SK-N-SH (cell line): ENCODE measurements around the gene RABEP2. TPM values are rescaled to one million over a fixed set of nuclear protein-coding genes. Genes with fewer than 3 reads are reported as not detected.

Source experiments
- CTCF ChIA-PET: fragments of 300-600, 350-600 bp; formaldehyde crosslinking; extraction: SDS; loops from one replicate; lab custom pipeline; 2021; lab: Yijun Ruan, JAX
- POLR2A ChIA-PET: fragments of 350-600 bp; sonication (Branson Sonifier 250); formaldehyde crosslinking; extraction: SDS; loops from one replicate; lab custom pipeline; 2020; ENCODE audit warnings: antibody characterized with exemption, inconsistent platforms; lab: Yijun Ruan, JAX
- DNase-seq: peaks from one replicate; pipeline ENCODE4 v3.0.0; 2012
- H2AFZ ChIP-seq: fragments of 200-600 bp; sonication (generic); 2 replicates; pipeline ENCODE4 v1.8.1; 2016; ENCODE audit warnings: antibody characterized with exemption, mild to moderate bottlenecking, low read depth
- H3F3A ChIP-seq: fragments of 200-600 bp; sonication (generic); replicated peaks from 2 replicates; pipeline ENCODE3; 2016; ENCODE audit warnings: antibody characterized with exemption, mild to moderate bottlenecking; ENCODE audit not compliant: insufficient read depth
- H3K27ac ChIP-seq, 2 experiments: fragments of 200-500 bp in 1 of 2; fragments of 200-600 bp in 1 of 2; sonication (Bioruptor generic) in 1 of 2; sonication (generic), shearing (Covaris generic) in 1 of 2; 2 replicates each; pipeline versions ENCODE4 v1.5.1 to v1.6.1; 2014 to 2016; ENCODE audit warnings: low read depth in 2 of 2, inconsistent platforms in 1 of 2, low read length in 1 of 2, mild to moderate bottlenecking in 1 of 2, mixed read lengths in 1 of 2
- H3K27me3 ChIP-seq: fragments of 200-600 bp; sonication (generic), shearing (Covaris generic); 2 replicates; pipeline ENCODE4 v1.6.1; 2016; ENCODE audit warnings: mixed run types; ENCODE audit not compliant: insufficient read depth
- H3K36me3 ChIP-seq, 2 experiments: fragments of 200-500 bp in 1 of 2; fragments of 200-600 bp in 1 of 2; sonication (Bioruptor generic) in 1 of 2; sonication (generic) in 1 of 2; replicated peaks in 1 of 2; 2 replicates each; pipeline versions ENCODE3 to v1.5.1; 2014 to 2016; ENCODE audit warnings: low read length in 1 of 2, mild to moderate bottlenecking in 1 of 2; ENCODE audit not compliant: insufficient read depth in 2 of 2, control insufficient read depth in 1 of 2
- H3K4me1 ChIP-seq, 2 experiments: fragments of 200-500 bp in 1 of 2; fragments of 200-600 bp in 1 of 2; sonication (Bioruptor generic) in 1 of 2; sonication (generic), shearing (Covaris generic) in 1 of 2; 2 replicates each; pipeline versions ENCODE4 v1.5.1 to v1.6.1; 2014 to 2016; ENCODE audit warnings: low read depth in 1 of 2, low read length in 1 of 2, mixed run types in 1 of 2; ENCODE audit not compliant: insufficient read depth in 2 of 2, control insufficient read depth in 1 of 2
- H3K4me2 ChIP-seq: fragments of 200-600 bp; sonication (generic), shearing (Covaris generic); 2 replicates; pipeline ENCODE4 v1.6.1; 2017; ENCODE audit warnings: mixed run types
- H3K4me3 ChIP-seq, 2 experiments: fragments of 200-500 bp in 1 of 2; fragments of 200-600 bp in 1 of 2; sonication (Bioruptor generic) in 1 of 2; sonication (generic), shearing (Covaris generic) in 1 of 2; 2 replicates each; pipeline versions ENCODE4 v1.5.1 to v1.8.1; 2014 to 2016; ENCODE audit warnings: low read depth in 2 of 2, inconsistent platforms in 1 of 2, low read length in 1 of 2, mild to moderate bottlenecking in 1 of 2, mixed read lengths in 1 of 2, moderate library complexity in 1 of 2
- H3K79me2 ChIP-seq: fragments of 200-600 bp; sonication (generic); 2 replicates; pipeline ENCODE4 v1.8.1; 2017; ENCODE audit warnings: mild to moderate bottlenecking; ENCODE audit not compliant: insufficient read depth
- H3K9ac ChIP-seq: fragments of 200-600 bp; sonication (generic); 2 replicates; pipeline ENCODE4 v1.6.1; 2017; ENCODE audit warnings: mixed run types
- H3K9me2 ChIP-seq: fragments of 200-600 bp; sonication (generic); 2 replicates; pipeline ENCODE4 v1.6.1; 2017; ENCODE audit warnings: mixed run types
- H3K9me3 ChIP-seq: fragments of 200-600 bp; sonication (generic); 2 replicates; pipeline ENCODE4 v1.6.1; 2017; ENCODE audit warnings: mixed run types, mild to moderate bottlenecking, moderate library complexity
- H4K20me1 ChIP-seq: fragments of 200-600 bp; sonication (generic); 2 replicates; pipeline ENCODE4 v1.6.1; 2017; ENCODE audit warnings: mild to moderate bottlenecking, mixed run types; ENCODE audit not compliant: insufficient read depth
- ELF1 ChIP-seq: IDR thresholded peaks from 2 replicates; pipeline ENCODE4 v1.4.0; 2012
- EP300 ChIP-seq, 2 experiments: IDR thresholded peaks; 2 replicates each; pipeline versions ENCODE4 v1.4.0 to v1.6.1; 2012; ENCODE audit warnings: borderline replicate concordance in 1 of 2, low read depth in 1 of 2, low read length in 1 of 2
- EZH2phosphoT487 ChIP-seq: fragments of 200-600 bp; sonication (generic); IDR thresholded peaks from 2 replicates; pipeline ENCODE4 v1.6.1; 2017; ENCODE audit warnings: low read depth, mixed run types, mild to moderate bottlenecking, antibody characterized with exemption, moderate library complexity, borderline replicate concordance
- FOXJ3 ChIP-seq: sonication (generic); formaldehyde crosslinking; IDR thresholded peaks from 2 replicates; pipeline ENCODE4 v1.5.1; 2020; ENCODE audit warnings: mild to moderate bottlenecking, missing genetic modification reagents
- GATA2 ChIP-seq: sonication (generic); formaldehyde crosslinking; IDR thresholded peaks from 2 replicates; pipeline ENCODE4 v1.5.0; 2020; ENCODE audit warnings: mild to moderate bottlenecking, missing genetic modification reagents
- MXI1 ChIP-seq: IDR thresholded peaks from 2 replicates; pipeline ENCODE4 v1.6.1; 2012; ENCODE audit warnings: mild to moderate bottlenecking, low read depth, low read length, improper control_type of control experiment
- POLR2AphosphoS5 ChIP-seq: IDR thresholded peaks from 2 replicates; pipeline ENCODE4 v1.6.1; 2012; ENCODE audit warnings: low read depth, low read length
- RCOR1 ChIP-seq: fragments of 150-350 bp; IDR thresholded peaks from 2 replicates; pipeline ENCODE4 v1.6.1; 2017; ENCODE audit warnings: antibody characterized with exemption, low read length
- RXRA ChIP-seq: IDR thresholded peaks from 2 replicates; pipeline ENCODE4 v1.4.0; 2012; ENCODE audit warnings: low read depth, mild to moderate bottlenecking, borderline replicate concordance
- SMC3 ChIP-seq: IDR thresholded peaks from 2 replicates; pipeline ENCODE4 v1.6.1; 2012; ENCODE audit warnings: low read depth, low read length, improper control_type of control experiment
- WGBS: methylation state at CpG from one replicate; pipeline ENCODE4 v1.1.6; 2017; ENCODE audit warnings: low lambda C conversion rate; 5-methylcytosine and 5-hydroxymethylcytosine counted together
- polyA plus RNA-seq, 3 experiments: library from polyadenylated mRNA; depleted of rRNA; stranded (reverse); fragments of >200 nt; gene quantifications; 2 replicates each; pipeline ENCODE4 v1.2.3, GENCODE V29; 2012
- TF ChIP-seq, protein P1 (sequence below): IDR thresholded peaks from 2 replicates; pipeline ENCODE4 v1.6.1; 2012; ENCODE audit warnings: mild to moderate bottlenecking, low read depth, low read length, moderate library complexity
- TF ChIP-seq, protein P2 (sequence below): fragments of 150-350 bp; IDR thresholded peaks from 2 replicates; pipeline ENCODE4 v1.6.1; 2016; ENCODE audit warnings: mild to moderate bottlenecking, low read depth, low read length
- TF ChIP-seq, protein P3 (sequence below): fragments of 150-350 bp; IDR thresholded peaks from 2 replicates; pipeline ENCODE4 v1.6.1; 2017; ENCODE audit warnings: antibody characterized with exemption, low read length, low read depth, borderline replicate concordance
- TF ChIP-seq, protein P4 (sequence below): IDR thresholded peaks from 2 replicates; pipeline ENCODE4 v1.4.0; 2012; ENCODE audit warnings: low read depth, borderline replicate concordance

Gene RABEP2
- polyA plus RNA-seq, 1 of the 3 experiments (the other 2 are of a cell fraction): 46.1 TPM

DNA sequence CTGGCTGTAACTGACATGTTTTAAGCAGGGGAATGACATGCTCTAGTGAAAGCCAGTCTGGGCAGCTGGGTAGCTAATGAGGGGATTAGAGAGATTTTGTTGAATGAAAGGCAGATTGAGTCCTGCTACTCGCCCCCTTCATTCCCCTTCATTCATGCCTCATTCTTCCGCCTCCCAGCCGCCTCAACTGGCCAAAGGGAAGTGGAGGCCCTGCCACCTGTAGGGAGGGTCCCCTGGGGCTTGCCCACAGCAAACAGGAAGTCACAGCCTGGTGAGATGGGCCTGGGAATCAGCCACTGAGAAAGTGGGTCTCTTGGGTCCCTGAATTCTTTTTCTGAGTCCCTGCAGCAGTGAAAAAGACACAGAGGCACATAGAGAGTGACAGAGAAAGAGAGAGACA lies 5.6 kb upstream of the RABEP2 start:
- H3K4me2 ChIP-seq: no peak overlapping the region
- 74% methylated on average over 3 of the region's 3 CpGs for WGBS
- no peaks in the 10 kb centered on the region for H3K9me2 ChIP-seq
- no peaks in the 10 kb centered on the region for H3K9me3 ChIP-seq
- CTCF ChIA-PET: interaction anchor here (0.7 to 1.4 kb wide), 2 partner anchors 13 to 14 kb away, joined by 3 read pairs; no protein-coding TSS in a partner anchor
- peaks cover 8% of the 10 kb centered on the region for H3F3A ChIP-seq
- no peaks in the 10 kb centered on the region for H4K20me1 ChIP-seq
- H3K27me3 ChIP-seq: no peaks in the 10 kb centered on the region
- no peak for DNase-seq
- no peaks in the 10 kb centered on the region for H3K36me3 ChIP-seq
- TF ChIP-seq EZH2phosphoT487 (no peak), MXI1 (no peak), SMC3 (no peak), GATA2 (no peak), POLR2AphosphoS5 (no peak), RCOR1 (no peak)
- TF ChIP-seq, protein P1, sequence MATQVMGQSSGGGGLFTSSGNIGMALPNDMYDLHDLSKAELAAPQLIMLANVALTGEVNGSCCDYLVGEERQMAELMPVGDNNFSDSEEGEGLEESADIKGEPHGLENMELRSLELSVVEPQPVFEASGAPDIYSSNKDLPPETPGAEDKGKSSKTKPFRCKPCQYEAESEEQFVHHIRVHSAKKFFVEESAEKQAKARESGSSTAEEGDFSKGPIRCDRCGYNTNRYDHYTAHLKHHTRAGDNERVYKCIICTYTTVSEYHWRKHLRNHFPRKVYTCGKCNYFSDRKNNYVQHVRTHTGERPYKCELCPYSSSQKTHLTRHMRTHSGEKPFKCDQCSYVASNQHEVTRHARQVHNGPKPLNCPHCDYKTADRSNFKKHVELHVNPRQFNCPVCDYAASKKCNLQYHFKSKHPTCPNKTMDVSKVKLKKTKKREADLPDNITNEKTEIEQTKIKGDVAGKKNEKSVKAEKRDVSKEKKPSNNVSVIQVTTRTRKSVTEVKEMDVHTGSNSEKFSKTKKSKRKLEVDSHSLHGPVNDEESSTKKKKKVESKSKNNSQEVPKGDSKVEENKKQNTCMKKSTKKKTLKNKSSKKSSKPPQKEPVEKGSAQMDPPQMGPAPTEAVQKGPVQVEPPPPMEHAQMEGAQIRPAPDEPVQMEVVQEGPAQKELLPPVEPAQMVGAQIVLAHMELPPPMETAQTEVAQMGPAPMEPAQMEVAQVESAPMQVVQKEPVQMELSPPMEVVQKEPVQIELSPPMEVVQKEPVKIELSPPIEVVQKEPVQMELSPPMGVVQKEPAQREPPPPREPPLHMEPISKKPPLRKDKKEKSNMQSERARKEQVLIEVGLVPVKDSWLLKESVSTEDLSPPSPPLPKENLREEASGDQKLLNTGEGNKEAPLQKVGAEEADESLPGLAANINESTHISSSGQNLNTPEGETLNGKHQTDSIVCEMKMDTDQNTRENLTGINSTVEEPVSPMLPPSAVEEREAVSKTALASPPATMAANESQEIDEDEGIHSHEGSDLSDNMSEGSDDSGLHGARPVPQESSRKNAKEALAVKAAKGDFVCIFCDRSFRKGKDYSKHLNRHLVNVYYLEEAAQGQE: no peak
- TF ChIP-seq, all 33 proteins: peak for 0
- Histone ChIP-seq H3K4me3 (no peak overlapping the region), H2AFZ (no peak overlapping the region), H3K9ac (no peak overlapping the region), H3K27ac (no peak overlapping the region), H3K4me1 (no peaks in the 10 kb centered on the region), H3K79me2 (no peaks in the 10 kb centered on the region)
- POLR2A ChIA-PET: no interaction called here

DNA sequence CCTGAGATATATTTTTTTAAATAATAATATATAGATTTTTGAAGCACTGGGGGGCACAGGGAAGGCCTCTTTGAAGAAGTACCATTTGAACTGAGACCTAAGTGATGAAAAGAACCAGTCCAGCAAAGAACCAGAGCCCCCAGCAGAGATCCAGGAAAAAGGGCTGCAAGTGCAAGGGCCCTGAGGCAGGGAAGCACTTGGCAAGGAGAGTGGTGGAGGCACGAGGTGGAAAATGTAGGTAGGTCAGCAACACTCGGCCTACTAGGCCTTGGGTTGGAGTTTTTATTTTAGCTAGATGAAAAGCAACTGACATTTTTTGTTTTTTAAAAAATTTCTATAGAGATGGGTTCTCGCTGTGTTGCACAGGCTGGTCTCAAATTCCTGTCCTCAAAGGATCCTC lies 5.2 kb upstream of the RABEP2 start:
- no peaks in the 10 kb centered on the region for H3K79me2 ChIP-seq
- ChIA-PET POLR2A (no interaction called here), CTCF (interaction anchor here (1.4 kb wide), 1 partner anchor 13 kb away, joined by 3 read pairs; no protein-coding TSS in a partner anchor)
- DNase-seq: no peak
- WGBS: 57% methylated on average over 3 of the region's 3 CpGs
- no peak overlapping the region for H3K27ac ChIP-seq
- no peaks in the 10 kb centered on the region for H3K4me1 ChIP-seq
- peaks cover 10% of the 10 kb centered on the region for H3F3A ChIP-seq
- no peaks in the 10 kb centered on the region for H3K36me3 ChIP-seq
- H3K27me3 ChIP-seq: no peaks in the 10 kb centered on the region
- no peaks in the 10 kb centered on the region for H3K9me3 ChIP-seq
- no peaks in the 10 kb centered on the region for H4K20me1 ChIP-seq
- H3K4me2 ChIP-seq: no peak overlapping the region
- no peaks in the 10 kb centered on the region for H3K9me2 ChIP-seq
- H3K9ac ChIP-seq: no peak overlapping the region
- no peak overlapping the region for H3K4me3 ChIP-seq
- H2AFZ ChIP-seq: no peak overlapping the region
- TF ChIP-seq, protein P2, sequence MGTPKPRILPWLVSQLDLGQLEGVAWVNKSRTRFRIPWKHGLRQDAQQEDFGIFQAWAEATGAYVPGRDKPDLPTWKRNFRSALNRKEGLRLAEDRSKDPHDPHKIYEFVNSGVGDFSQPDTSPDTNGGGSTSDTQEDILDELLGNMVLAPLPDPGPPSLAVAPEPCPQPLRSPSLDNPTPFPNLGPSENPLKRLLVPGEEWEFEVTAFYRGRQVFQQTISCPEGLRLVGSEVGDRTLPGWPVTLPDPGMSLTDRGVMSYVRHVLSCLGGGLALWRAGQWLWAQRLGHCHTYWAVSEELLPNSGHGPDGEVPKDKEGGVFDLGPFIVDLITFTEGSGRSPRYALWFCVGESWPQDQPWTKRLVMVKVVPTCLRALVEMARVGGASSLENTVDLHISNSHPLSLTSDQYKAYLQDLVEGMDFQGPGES: no peak
- TF ChIP-seq FOXJ3: no peak
- TF ChIP-seq, protein P3, sequence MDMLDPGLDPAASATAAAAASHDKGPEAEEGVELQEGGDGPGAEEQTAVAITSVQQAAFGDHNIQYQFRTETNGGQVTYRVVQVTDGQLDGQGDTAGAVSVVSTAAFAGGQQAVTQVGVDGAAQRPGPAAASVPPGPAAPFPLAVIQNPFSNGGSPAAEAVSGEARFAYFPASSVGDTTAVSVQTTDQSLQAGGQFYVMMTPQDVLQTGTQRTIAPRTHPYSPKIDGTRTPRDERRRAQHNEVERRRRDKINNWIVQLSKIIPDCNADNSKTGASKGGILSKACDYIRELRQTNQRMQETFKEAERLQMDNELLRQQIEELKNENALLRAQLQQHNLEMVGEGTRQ: no peak
- TF ChIP-seq MXI1: no peak
- no peak for TF ChIP-seq POLR2AphosphoS5
- TF ChIP-seq EZH2phosphoT487: no peak
- no peak for TF ChIP-seq EP300 (IDR thresholded peaks at IDR 0.05; ENCODE audit: borderline replicate concordance in 1 of 2, low read depth in 1 of 2, low read length in 1 of 2)
- TF ChIP-seq RXRA: no peak
- TF ChIP-seq, protein P1: no peak
- TF ChIP-seq, protein P4, sequence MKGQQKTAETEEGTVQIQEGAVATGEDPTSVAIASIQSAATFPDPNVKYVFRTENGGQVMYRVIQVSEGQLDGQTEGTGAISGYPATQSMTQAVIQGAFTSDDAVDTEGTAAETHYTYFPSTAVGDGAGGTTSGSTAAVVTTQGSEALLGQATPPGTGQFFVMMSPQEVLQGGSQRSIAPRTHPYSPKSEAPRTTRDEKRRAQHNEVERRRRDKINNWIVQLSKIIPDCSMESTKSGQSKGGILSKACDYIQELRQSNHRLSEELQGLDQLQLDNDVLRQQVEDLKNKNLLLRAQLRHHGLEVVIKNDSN: no peak
- TF ChIP-seq GATA2: no peak
- TF ChIP-seq ELF1: no peak
